Esophagus mucosa (tissue), 1 donor: ENCODE data around the gene SLC39A11. TPM values are rescaled to one million over a fixed set of nuclear protein-coding genes. Genes with fewer than 3 reads are reported as not detected.
"Not testable (repeated sequence)": the region's sequence is repeated elsewhere in the genome, so short reads cannot be mapped to it uniquely, and the experiment has no call there.

Experiments used
- ATAC-seq: fragments of 200-7000 bp; cut with Tn5 transposase; one replicate; pipeline ENCODE4 v1.9.1; 2020
- total RNA-seq: library from RNA; stranded (reverse); gene quantifications from one replicate; pipeline ENCODE4 v1.2.4, GENCODE V29; 2023
- donor health status: DM: yes; HTN: yes; CAD: no.

SLC39A11 gene
- total RNA-seq, 1 donor from 2014 or later = 32.8 TPM

GRCh38 chr17:72775919-72776318 is 316.6 kb downstream of the SLC39A11 start:
- ATAC-seq = no peak

GRCh38 chr17:72775237-72775636 is 317.3 kb downstream of the SLC39A11 start:
- no peak for ATAC-seq

GRCh38 chr17:72774236-72774635 is 318.3 kb downstream of the SLC39A11 start:
- no peak for ATAC-seq

GRCh38 chr17:72773225-72773624 is 319.3 kb downstream of the SLC39A11 start:
- ATAC-seq = not testable (repeated sequence)

GRCh38 chr17:72772331-72772821 is 320.1 kb downstream of the SLC39A11 start:
- ATAC-seq = no peak

- ATAC-seq = no peak
Observed at GRCh38 chr17:72771734-72772133, 320.8 kb downstream of the SLC39A11 start.

- ATAC-seq = no peak
Observed at GRCh38 chr17:72766761-72767356, 325.6 kb downstream of the SLC39A11 start.

- no peak for ATAC-seq
Observed at GRCh38 chr17:72765368-72766153, 326.9 kb downstream of the SLC39A11 start.

GRCh38 chr17:72764632-72765041 is 327.9 kb downstream of the SLC39A11 start:
- no peak for ATAC-seq

- ATAC-seq = no peak
Observed at GRCh38 chr17:72763981-72764380, 328.5 kb downstream of the SLC39A11 start.

GRCh38 chr17:72761893-72762575 is 330.5 kb downstream of the SLC39A11 start:
- not testable (repeated sequence) for ATAC-seq

- no peak for ATAC-seq
Observed at GRCh38 chr17:72761431-72761830, 331.1 kb downstream of the SLC39A11 start.

GRCh38 chr17:72760368-72760767 is 332.1 kb downstream of the SLC39A11 start:
- no peak for ATAC-seq

- no peak for ATAC-seq
Observed at GRCh38 chr17:72759301-72759700, 333.2 kb downstream of the SLC39A11 start.

GRCh38 chr17:72756256-72756655 is 336.2 kb downstream of the SLC39A11 start:
- no peak for ATAC-seq

- ATAC-seq = peak; percentile 51
Observed at GRCh38 chr17:72754513-72754912, 338.0 kb downstream of the SLC39A11 start.

- no peak for ATAC-seq
Observed at GRCh38 chr17:72751746-72752145, 340.7 kb downstream of the SLC39A11 start.

- ATAC-seq = no peak
Observed at GRCh38 chr17:72749119-72749572, 343.3 kb downstream of the SLC39A11 start.

GRCh38 chr17:72747501-72747900 is 345.0 kb downstream of the SLC39A11 start:
- ATAC-seq = no peak

- no peak for ATAC-seq
Observed at GRCh38 chr17:72745241-72745640, 347.2 kb downstream of the SLC39A11 start.

- ATAC-seq = no peak
Observed at GRCh38 chr17:72743037-72743467, 349.4 kb downstream of the SLC39A11 start.

- no peak for ATAC-seq
Observed at GRCh38 chr17:72737151-72737690, 355.3 kb downstream of the SLC39A11 start.

GRCh38 chr17:72735592-72735991 is 356.9 kb downstream of the SLC39A11 start:
- no peak for ATAC-seq
